Ishikawa (cell line): ENCODE data around the gene PRDM10.

ENCODE experiments used
- NFIC ChIP-seq: IDR thresholded peaks from 2 replicates; pipeline ENCODE4 v1.6.1; 2012
- TAF1 ChIP-seq: IDR thresholded peaks from 2 replicates; pipeline ENCODE4 v1.6.1; 2012; ENCODE audit warnings: low read depth, mild to moderate bottlenecking

GRCh38 chr11:129861702-129862522, 140.7 kb downstream of the PRDM10 start:
- TF ChIP-seq TAF1 = no peak
- TF ChIP-seq NFIC = peak; percentile 73
